GM13977 (cell line): ENCODE data around the gene MRPS12.
A peak's percentile ranks its signal among the peaks of the same experiment; 100 is the strongest.

Experiments
- DNase-seq: peaks from one replicate; pipeline ENCODE4 v3.0.0; 2012; ENCODE audit warnings: low spot score
- CTCF ChIP-seq: IDR thresholded peaks from 2 replicates; pipeline ENCODE4 v1.5.1; 2012; ENCODE audit warnings: mild to moderate bottlenecking, control low read depth; ENCODE audit not compliant: insufficient read depth; ENCODE audit errors: extremely low read depth, missing control alignments
- in situ Hi-C: fragments of 300-500 bp; cut with MboI; formaldehyde crosslinking; loops from one replicate; pipeline ENCODE4 v1.12.0; 2022; ENCODE audit warnings: low sequenced_read_pairs, low pct_unique_long_range_greater_than_20kb, mixed read lengths, inconsistent platforms; ENCODE audit not compliant: unreplicated experiment

The MRPS12 gene

GRCh38 chr19:38941979-38942378 is 11.2 kb downstream of the MRPS12 start:
- DNase-seq = no peak
- TF ChIP-seq CTCF = no peak
- in situ Hi-C loops = loop anchor here (25.0 kb wide), 1 partner anchor 530 kb away; the partner anchor contains the start of gene FAM98C

GRCh38 chr19:38942471-38943181 is 11.9 kb downstream of the MRPS12 start:
- no peak for TF ChIP-seq CTCF

GRCh38 chr19:38944981-38945506 is 14.3 kb downstream of the MRPS12 start:
- TF ChIP-seq CTCF = no peak
- DNase-seq = no peak
- in situ Hi-C loops = loop anchor here (25.0 kb wide), 1 partner anchor 533 kb away; the partner anchor contains the start of gene FAM98C

More at GRCh38 chr19:38942471-38943181, 11.9 kb downstream of the MRPS12 start:
- DNase-seq = peak; percentile 5
- in situ Hi-C loops = loop anchor here (25.0 kb wide), 1 partner anchor 530 kb away; the partner anchor contains the start of gene FAM98C

- no peak for TF ChIP-seq CTCF
- in situ Hi-C loops = loop anchor here (25.0 kb wide), 1 partner anchor 533 kb away; the partner anchor contains the start of gene FAM98C
- no peak for DNase-seq
Measured at GRCh38 chr19:38945562-38946228, 15.0 kb downstream of the MRPS12 start.

- no peak for TF ChIP-seq CTCF
- DNase-seq = no peak
- in situ Hi-C loops = loop anchor here (25.0 kb wide), 1 partner anchor 534 kb away; the partner anchor contains the start of gene FAM98C
Measured at GRCh38 chr19:38946229-38947010, 15.7 kb downstream of the MRPS12 start.

- in situ Hi-C loops = loop anchor here (25.0 kb wide), 1 partner anchor 537 kb away; the partner anchor contains the start of gene FAM98C
- peak; percentile 93 for DNase-seq
- TF ChIP-seq CTCF = no peak
Measured at GRCh38 chr19:38949580-38950367, 19.0 kb downstream of the MRPS12 start.
